PFSK-1 (cell line): ENCODE data around the gene GINS1.

Experiments used
- FOXP2 ChIP-seq: optimal IDR thresholded peaks from 2 replicates; pipeline ENCODE3; 2011; ENCODE audit warnings: borderline replicate concordance, control low read depth, inconsistent platforms; ENCODE audit not compliant: insufficient read depth; ENCODE audit errors: extremely low read length, extremely low read depth
- POLR2AphosphoS5 ChIP-seq: IDR thresholded peaks from 2 replicates; pipeline ENCODE4 v1.6.1; 2012; ENCODE audit warnings: low read depth, mild to moderate bottlenecking, control low read depth, low read length, moderate library complexity
- SIN3A ChIP-seq: IDR thresholded peaks from 2 replicates; pipeline ENCODE4 v1.6.1; 2012; ENCODE audit warnings: mild to moderate bottlenecking, low read length, moderate library complexity, borderline replicate concordance; ENCODE audit not compliant: insufficient read depth
- TAF1 ChIP-seq: IDR thresholded peaks from 2 replicates; pipeline ENCODE4 v1.6.1; 2012; ENCODE audit warnings: low read length, control low read depth, borderline replicate concordance; ENCODE audit not compliant: insufficient read depth
- TF ChIP-seq, protein P1 (sequence below), 2 experiments: IDR thresholded peaks; 2 replicates each; pipeline versions ENCODE4 v1.6.1 to v1.8.0; 2011 to 2012; ENCODE audit warnings: low read depth in 2 of 2, low read length in 2 of 2, control low read depth in 1 of 2, inconsistent platforms in 1 of 2, mild to moderate bottlenecking in 1 of 2, moderate library complexity in 1 of 2; ENCODE audit not compliant: insufficient read depth in 1 of 2

- no peak for TF ChIP-seq TAF1
- TF ChIP-seq FOXP2 = no peak
- TF ChIP-seq, protein P1, sequence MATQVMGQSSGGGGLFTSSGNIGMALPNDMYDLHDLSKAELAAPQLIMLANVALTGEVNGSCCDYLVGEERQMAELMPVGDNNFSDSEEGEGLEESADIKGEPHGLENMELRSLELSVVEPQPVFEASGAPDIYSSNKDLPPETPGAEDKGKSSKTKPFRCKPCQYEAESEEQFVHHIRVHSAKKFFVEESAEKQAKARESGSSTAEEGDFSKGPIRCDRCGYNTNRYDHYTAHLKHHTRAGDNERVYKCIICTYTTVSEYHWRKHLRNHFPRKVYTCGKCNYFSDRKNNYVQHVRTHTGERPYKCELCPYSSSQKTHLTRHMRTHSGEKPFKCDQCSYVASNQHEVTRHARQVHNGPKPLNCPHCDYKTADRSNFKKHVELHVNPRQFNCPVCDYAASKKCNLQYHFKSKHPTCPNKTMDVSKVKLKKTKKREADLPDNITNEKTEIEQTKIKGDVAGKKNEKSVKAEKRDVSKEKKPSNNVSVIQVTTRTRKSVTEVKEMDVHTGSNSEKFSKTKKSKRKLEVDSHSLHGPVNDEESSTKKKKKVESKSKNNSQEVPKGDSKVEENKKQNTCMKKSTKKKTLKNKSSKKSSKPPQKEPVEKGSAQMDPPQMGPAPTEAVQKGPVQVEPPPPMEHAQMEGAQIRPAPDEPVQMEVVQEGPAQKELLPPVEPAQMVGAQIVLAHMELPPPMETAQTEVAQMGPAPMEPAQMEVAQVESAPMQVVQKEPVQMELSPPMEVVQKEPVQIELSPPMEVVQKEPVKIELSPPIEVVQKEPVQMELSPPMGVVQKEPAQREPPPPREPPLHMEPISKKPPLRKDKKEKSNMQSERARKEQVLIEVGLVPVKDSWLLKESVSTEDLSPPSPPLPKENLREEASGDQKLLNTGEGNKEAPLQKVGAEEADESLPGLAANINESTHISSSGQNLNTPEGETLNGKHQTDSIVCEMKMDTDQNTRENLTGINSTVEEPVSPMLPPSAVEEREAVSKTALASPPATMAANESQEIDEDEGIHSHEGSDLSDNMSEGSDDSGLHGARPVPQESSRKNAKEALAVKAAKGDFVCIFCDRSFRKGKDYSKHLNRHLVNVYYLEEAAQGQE (IDR thresholded peaks at IDR 0.05; ENCODE audit: insufficient read depth in 1 of 2, low read depth in 2 of 2, low read length in 2 of 2) = no peak
- TF ChIP-seq SIN3A = no peak
- no peak for TF ChIP-seq POLR2AphosphoS5
These were observed 80.5 kb downstream of the GINS1 start for GRCh38 chr20:25487975-25488374.
